ENCODE measurements around the gene NUDT1. TPM values are rescaled to one million over a fixed set of nuclear protein-coding genes. Genes with fewer than 3 reads are reported as not detected.

The NUDT1 gene
- 13.6 TPM for total RNA-seq
- long read RNA-seq, partial matches to known transcripts: 0 of 4 reads
- long read RNA-seq, other reads (novel, unspliced or antisense): 0 of 4 reads

- intact Hi-C loops (cut with DNase I): no loop called here
- ATAC-seq (peak; percentile 87), DNase-seq (ENCODE audit: missing footprints) (peak; percentile 94)
Measured at GRCh38 chr7:2241580-2242540, at the start of gene NUDT1, which contains the start of gene MRM2. Gene NUDT1, plus strand, starts transcription at chr7:2242226. Its CDS starts 2,349 bp downstream, at chr7:2244575. Gene MRM2, minus strand, starts transcription at chr7:2242205. Its CDS starts 36 bp downstream, at chr7:2242169.

- no peak for DNase-seq (ENCODE audit: missing footprints)
- intact Hi-C loops (cut with DNase I): no loop called here
- ATAC-seq: no peak
Measured at GRCh38 chr7:2192831-2193534, 49.0 kb upstream of the NUDT1 start.

GRCh38 chr7:2193575-2194305 is 48.3 kb upstream of the NUDT1 start:
- intact Hi-C loops (cut with DNase I): no loop called here
- ATAC-seq (no peak), DNase-seq (ENCODE audit: missing footprints) (no peak)

GRCh38 chr7:2195400-2196246 is 46.4 kb upstream of the NUDT1 start:
- intact Hi-C loops (cut with DNase I): loop anchor here (5.0 kb wide), 1 partner anchor 93 kb away; no protein-coding TSS in a partner anchor
- peak; percentile 73 for DNase-seq (ENCODE audit: missing footprints)
- ATAC-seq: peak; percentile 70

- intact Hi-C loops (cut with DNase I): loop anchor here (5.0 kb wide), 1 partner anchor 94 kb away; no protein-coding TSS in a partner anchor
- no peak for DNase-seq (ENCODE audit: missing footprints)
- ATAC-seq: no peak
Measured at GRCh38 chr7:2196381-2197378, 45.3 kb upstream of the NUDT1 start.

- DNase-seq (ENCODE audit: missing footprints): peak; percentile 64
- ATAC-seq: no peak
- intact Hi-C loops (cut with DNase I): loop anchor here (5.0 kb wide), 1 partner anchor 95 kb away; no protein-coding TSS in a partner anchor
Measured at GRCh38 chr7:2197436-2198155, 44.4 kb upstream of the NUDT1 start.

- peak; percentile 60 for DNase-seq (ENCODE audit: missing footprints)
- no peak for ATAC-seq
- intact Hi-C loops (cut with DNase I): loop anchor here (5.0 kb wide), 1 partner anchor 96 kb away; no protein-coding TSS in a partner anchor
Measured at GRCh38 chr7:2198206-2198605, 43.8 kb upstream of the NUDT1 start.

GRCh38 chr7:2198760-2199159 is 43.3 kb upstream of the NUDT1 start:
- ATAC-seq (no peak), DNase-seq (ENCODE audit: missing footprints) (no peak)
- intact Hi-C loops (cut with DNase I): loop anchor here (5.0 kb wide), 1 partner anchor 96 kb away; no protein-coding TSS in a partner anchor

GRCh38 chr7:2199528-2199927 is 42.5 kb upstream of the NUDT1 start:
- ATAC-seq: no peak
- intact Hi-C loops (cut with DNase I): loop anchor here (5.0 kb wide), 1 partner anchor 97 kb away; no protein-coding TSS in a partner anchor
- DNase-seq (ENCODE audit: missing footprints): no peak

GRCh38 chr7:2199956-2200583 is 42.0 kb upstream of the NUDT1 start:
- peak; percentile 52 for DNase-seq (ENCODE audit: missing footprints)
- no peak for ATAC-seq
- intact Hi-C loops (cut with DNase I): loop anchor here (5.0 kb wide), 1 partner anchor 98 kb away; no protein-coding TSS in a partner anchor

- peak; percentile 58 for DNase-seq (ENCODE audit: missing footprints)
- ATAC-seq: no peak
- intact Hi-C loops (cut with DNase I): no loop called here
Measured at GRCh38 chr7:2200584-2200980, 41.4 kb upstream of the NUDT1 start.

GRCh38 chr7:2201128-2201527 is 40.9 kb upstream of the NUDT1 start:
- intact Hi-C loops (cut with DNase I): no loop called here
- ATAC-seq: no peak
- no peak for DNase-seq (ENCODE audit: missing footprints)

- DNase-seq (ENCODE audit: missing footprints) (peak; percentile 53), ATAC-seq (no peak)
- intact Hi-C loops (cut with DNase I): no loop called here
Measured at GRCh38 chr7:2201686-2202360, 40.2 kb upstream of the NUDT1 start.

GRCh38 chr7:2202361-2202761 is 39.7 kb upstream of the NUDT1 start:
- no peak for ATAC-seq
- no peak for DNase-seq (ENCODE audit: missing footprints)
- intact Hi-C loops (cut with DNase I): no loop called here
